Subcutaneous abdominal adipose tissue (tissue), 5 donors: ENCODE measurements around the gene SPTA1.
"Not testable (repeated sequence)": the region's sequence is repeated elsewhere in the genome, so short reads cannot be mapped to it uniquely, and the experiment has no call there.

Experiments used
- H3K27ac ChIP-seq: one replicate; pipeline ENCODE4 v1.7.0; 2013; ENCODE audit warnings: low read depth, mild to moderate bottlenecking, inconsistent platforms, low read length, moderate library complexity
- H3K27me3 ChIP-seq, 5 donors: one replicate each; pipeline ENCODE4 v1.7.0; 2013; ENCODE audit warnings: low read length in 5 of 5, inconsistent platforms in 1 of 5; ENCODE audit not compliant: control insufficient read depth in 5 of 5, insufficient read depth in 4 of 5
- H3K36me3 ChIP-seq, 5 donors: one replicate each; pipeline ENCODE4 v1.7.0; 2013; ENCODE audit warnings: low read length in 5 of 5; ENCODE audit not compliant: control insufficient read depth in 5 of 5, insufficient read depth in 5 of 5
- H3K4me1 ChIP-seq, 5 donors: one replicate each; pipeline ENCODE4 v1.7.0; 2013; ENCODE audit warnings: low read length in 5 of 5, mild to moderate bottlenecking in 3 of 5, moderate library complexity in 1 of 5; ENCODE audit not compliant: control insufficient read depth in 5 of 5, insufficient read depth in 5 of 5
- H3K4me3 ChIP-seq, 5 donors: one replicate each; pipeline ENCODE4 v1.7.0; 2013; ENCODE audit warnings: low read length in 5 of 5, low read depth in 1 of 5
- H3K9ac ChIP-seq, 5 donors: one replicate each; pipeline ENCODE4 v1.7.0; 2013; ENCODE audit warnings: low read length in 5 of 5, mild to moderate bottlenecking in 4 of 5, moderate library complexity in 3 of 5
- H3K9me3 ChIP-seq, 5 donors: one replicate each; pipeline ENCODE4 v1.7.0; 2013; ENCODE audit warnings: low read length in 5 of 5; ENCODE audit not compliant: control insufficient read depth in 5 of 5
- donor health status: healthy.
- donor health status: healthy.
- donor health status: healthy.
- donor health status: healthy.
- donor health status: healthy.

SPTA1 gene

DNA sequence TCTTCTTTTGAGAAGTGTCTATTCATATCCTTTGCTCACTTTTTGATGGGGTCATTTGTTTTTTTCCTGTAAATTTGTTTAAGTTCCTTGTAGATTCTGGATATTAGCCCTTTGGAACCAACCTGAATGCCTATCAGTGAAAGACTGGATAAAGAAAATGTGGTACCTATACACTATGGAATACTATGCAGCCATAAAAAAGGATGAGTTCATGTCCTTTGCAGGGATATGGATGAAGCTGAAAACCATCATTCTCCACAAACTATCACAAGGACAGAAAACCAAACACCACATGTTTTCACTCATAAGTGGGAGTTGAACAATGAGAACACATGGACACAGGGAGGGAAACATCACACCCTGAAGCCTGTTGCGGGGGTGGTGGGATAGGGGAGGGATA is 1.8 kb upstream of the SPTA1 start:
- not testable (repeated sequence) for H3K9ac ChIP-seq, H3K4me1 ChIP-seq, H3K27me3 ChIP-seq, H3K27ac ChIP-seq, H3K4me3 ChIP-seq, H3K9me3 ChIP-seq, H3K36me3 ChIP-seq

DNA sequence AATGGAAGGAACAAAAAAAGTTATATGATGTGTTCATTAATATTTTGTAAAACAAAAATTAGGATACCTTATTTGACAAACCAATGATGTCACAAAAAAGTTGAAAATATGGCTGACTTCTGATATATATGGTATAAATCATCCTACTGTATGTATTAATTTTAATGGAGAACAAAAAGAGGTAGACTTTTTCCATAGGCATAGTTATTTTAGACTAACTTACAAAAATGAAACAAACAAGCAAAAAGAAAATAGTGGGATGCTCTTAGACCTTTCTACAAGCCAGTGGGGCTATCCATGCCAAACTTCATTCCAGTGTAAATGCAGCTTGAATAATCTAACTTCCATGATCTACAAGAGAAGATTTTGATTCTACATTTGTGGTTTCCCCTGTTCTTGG is 522 bp upstream of the SPTA1 start:
- no peak overlapping the region for H3K9ac ChIP-seq
- no peak overlapping the region for H3K27ac ChIP-seq
- H3K4me1 ChIP-seq: peaks cover 0 to 8% (median 0%) of the 10 kb centered on the region in 5 donors
- no peaks in the 10 kb centered on the region for H3K9me3 ChIP-seq
- no peaks in the 10 kb centered on the region for H3K27me3 ChIP-seq
- H3K4me3 ChIP-seq: no peak overlapping the region
- H3K36me3 ChIP-seq: no peaks in the 10 kb centered on the region

DNA sequence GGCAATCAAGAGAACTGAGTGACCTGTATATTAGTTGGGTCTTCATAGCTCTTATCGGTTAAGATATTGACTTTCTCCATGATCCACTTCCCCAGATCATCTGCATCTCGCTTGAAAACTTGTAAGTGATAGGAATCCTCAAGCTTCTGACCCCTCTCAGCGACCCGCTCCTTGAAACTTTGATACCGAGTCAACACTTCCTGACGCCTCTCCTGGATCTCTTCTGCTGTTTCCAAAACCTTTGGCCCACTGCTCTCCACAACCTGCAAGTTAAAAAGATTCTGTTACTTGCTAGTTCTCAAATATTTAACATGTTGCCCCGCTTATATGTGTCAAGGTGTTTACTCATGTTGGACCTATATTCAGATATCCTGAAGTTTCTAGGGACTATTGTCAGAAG is 1.4 kb downstream of the SPTA1 start:
- H3K9me3 ChIP-seq: no peaks in the 10 kb centered on the region
- H3K27me3 ChIP-seq: no peaks in the 10 kb centered on the region
- H3K36me3 ChIP-seq: no peaks in the 10 kb centered on the region
- no peak overlapping the region for H3K4me3 ChIP-seq
- no peak overlapping the region for H3K9ac ChIP-seq
- no peak overlapping the region for H3K27ac ChIP-seq
- H3K4me1 ChIP-seq: peaks cover 0 to 8% (median 0%) of the 10 kb centered on the region in 5 donors

DNA sequence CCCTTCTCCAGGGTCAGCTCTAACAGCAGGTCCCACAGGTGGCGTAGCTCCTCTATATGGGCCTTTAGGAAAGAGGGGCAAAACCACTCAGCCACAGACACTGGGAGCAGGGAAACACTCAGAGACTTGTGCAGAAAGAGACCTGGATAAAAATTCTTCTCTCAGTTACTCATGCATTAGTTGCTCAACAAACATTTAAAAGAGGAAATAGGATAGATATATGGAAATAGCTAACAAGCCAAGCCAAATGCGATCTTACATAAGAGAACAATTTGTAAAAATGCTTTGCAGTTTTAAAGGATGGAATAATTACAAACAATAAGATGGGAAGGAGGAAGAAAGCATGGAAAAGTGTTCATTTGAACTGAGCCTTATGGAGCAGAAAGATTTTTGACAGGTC is 4.9 kb downstream of the SPTA1 start:
- no peaks in the 10 kb centered on the region for H3K27me3 ChIP-seq
- no peak overlapping the region for H3K4me3 ChIP-seq
- H3K4me1 ChIP-seq: peaks cover 0 to 7% (median 0%) of the 10 kb centered on the region in 5 donors
- H3K27ac ChIP-seq: no peak overlapping the region
- H3K36me3 ChIP-seq: peaks cover 0 to 3% (median 0%) of the 10 kb centered on the region in 5 donors
- no peak overlapping the region for H3K9ac ChIP-seq
- no peaks in the 10 kb centered on the region for H3K9me3 ChIP-seq

DNA sequence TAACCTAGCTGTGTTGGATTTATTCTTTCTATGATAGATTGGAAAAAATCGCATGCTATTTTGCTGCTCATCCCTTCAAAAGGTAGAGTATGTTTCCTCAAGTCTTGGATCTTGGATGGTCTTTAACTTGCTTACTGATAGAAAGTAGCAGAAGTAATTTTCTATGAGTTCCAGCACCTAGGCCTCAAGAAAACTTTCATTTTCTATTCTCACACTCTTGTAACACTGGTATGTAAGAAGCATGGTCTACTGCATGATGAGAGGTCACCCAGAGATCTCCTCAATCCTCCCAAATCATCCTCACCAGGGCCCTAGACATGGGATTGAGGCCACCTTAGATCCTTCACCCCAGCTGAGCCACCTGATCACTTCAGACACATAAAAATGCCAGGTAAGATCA is 7.2 kb downstream of the SPTA1 start:
- Histone ChIP-seq H3K27ac (no peak overlapping the region), H3K36me3 (peaks cover 0 to 3% (median 0%) of the 10 kb centered on the region in 5 donors), H3K4me3 (no peak overlapping the region), H3K27me3 (no peaks in the 10 kb centered on the region), H3K9me3 (no peaks in the 10 kb centered on the region), H3K9ac (no peak overlapping the region), H3K4me1 (no peaks in the 10 kb centered on the region)

DNA sequence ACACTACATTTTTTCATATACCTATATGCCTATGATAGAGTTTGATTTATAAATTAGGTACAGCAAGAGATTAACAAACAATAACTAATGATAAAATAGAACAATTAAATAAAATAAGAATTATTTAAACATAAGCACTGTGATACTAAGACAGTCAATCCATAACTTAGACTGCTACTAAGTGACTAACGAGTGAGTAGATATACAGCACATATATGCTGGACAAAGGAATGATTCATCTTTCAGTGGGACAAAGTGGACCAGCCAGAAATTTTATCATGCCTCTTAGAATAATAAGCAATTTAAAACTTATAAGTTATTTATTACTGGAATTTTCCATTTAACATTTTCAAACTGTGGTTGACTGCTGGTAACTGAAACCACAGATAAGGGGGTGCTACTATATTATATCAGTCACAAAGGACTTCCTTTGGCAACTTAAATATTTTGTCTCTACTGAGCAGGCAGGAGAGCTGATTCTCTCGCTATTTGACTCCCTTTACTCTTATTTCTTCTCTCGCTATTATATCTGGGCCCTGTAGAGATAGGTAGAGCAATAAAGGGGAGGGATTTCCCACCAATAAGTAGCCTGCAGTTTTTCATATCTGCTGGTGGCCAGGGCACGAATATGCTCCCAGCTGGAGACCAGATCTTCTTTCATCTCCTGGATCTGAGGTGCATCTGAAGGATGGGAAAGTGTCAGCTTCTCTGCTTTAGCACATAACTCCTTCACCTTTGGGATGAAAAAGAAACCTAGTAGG is 10.8 kb downstream of the SPTA1 start:
- Histone ChIP-seq H3K36me3 (peaks cover 0 to 11% (median 0%) of the 10 kb centered on the region in 5 donors), H3K4me3 (no peak overlapping the region), H3K27me3 (no peaks in the 10 kb centered on the region), H3K9me3 (no peaks in the 10 kb centered on the region), H3K9ac (no peak overlapping the region), H3K4me1 (no peaks in the 10 kb centered on the region), H3K27ac (no peak overlapping the region)

DNA sequence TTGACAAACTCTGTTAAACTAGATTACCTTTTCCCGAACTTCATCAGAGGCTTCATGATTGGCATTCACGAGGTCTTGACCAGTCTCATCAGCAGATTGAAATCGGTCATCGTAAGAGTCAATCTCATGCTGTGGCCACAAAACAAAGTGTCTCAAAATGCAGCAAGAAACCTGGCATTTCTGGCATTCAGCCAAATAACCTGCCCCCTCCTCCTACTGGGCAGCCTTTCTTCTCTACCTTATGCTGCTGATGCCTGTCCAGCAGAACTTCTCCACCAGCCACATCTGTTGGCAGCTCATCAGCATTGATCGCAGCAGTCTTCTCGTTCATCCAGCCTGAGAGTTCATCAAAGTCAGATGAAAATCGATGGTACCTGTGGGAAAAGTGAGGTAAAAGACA is 12.2 kb downstream of the SPTA1 start:
- no peaks in the 10 kb centered on the region for H3K4me1 ChIP-seq

DNA sequence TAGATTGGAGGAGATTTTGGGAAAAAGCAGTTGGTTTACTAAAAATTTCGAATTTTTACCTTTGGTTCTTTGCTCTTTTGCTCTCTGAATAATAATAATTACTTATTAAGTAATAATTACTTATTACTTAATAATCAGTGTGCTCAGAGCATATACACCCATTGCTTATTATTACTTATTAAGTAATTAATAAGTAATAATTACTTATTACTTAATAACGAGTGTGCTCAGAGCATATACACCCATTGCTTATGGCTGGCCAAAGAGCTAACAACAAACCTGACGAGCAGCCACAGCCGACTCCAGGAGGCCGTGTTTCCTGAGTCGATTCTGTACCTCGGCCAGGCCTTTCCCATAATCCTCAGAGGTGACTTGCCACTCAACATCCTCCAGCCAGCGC is 20.5 kb downstream of the SPTA1 start:
- no peak overlapping the region for H3K4me3 ChIP-seq
- H3K9ac ChIP-seq: no peak overlapping the region
- no peaks in the 10 kb centered on the region for H3K4me1 ChIP-seq
- no peaks in the 10 kb centered on the region for H3K27me3 ChIP-seq
- H3K9me3 ChIP-seq: peaks cover 0 to 3% (median 0%) of the 10 kb centered on the region in 5 donors
- peaks cover 0 to 4% (median 0%) of the 10 kb centered on the region in 5 donors for H3K36me3 ChIP-seq
- H3K27ac ChIP-seq: no peak overlapping the region

More for the DNA sequence above, 12.2 kb downstream of the SPTA1 start:
- Histone ChIP-seq H3K36me3 (peaks cover 0 to 11% (median 0%) of the 10 kb centered on the region in 5 donors), H3K27me3 (no peaks in the 10 kb centered on the region), H3K9ac (no peak overlapping the region), H3K9me3 (no peaks in the 10 kb centered on the region), H3K27ac (no peak overlapping the region), H3K4me3 (no peak overlapping the region)

DNA sequence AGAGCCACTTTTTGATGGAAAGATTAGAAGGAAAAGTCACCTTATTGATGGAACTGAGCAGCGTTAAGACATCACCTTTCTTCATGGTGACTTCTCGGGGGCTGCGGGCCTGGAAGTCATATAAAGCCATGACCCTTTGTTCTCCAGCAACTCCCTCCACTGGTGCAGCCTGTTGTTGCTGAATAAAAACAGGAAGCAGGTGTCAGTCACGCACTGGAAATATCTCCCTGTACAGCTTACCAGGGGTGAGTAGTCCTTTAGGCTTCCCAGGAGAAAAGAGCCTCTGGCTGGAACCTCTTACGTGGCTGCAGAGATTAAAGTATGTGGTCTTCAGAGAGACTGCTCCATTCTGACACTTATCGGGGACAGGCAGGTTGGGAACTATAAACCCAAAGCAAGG is 31.9 kb downstream of the SPTA1 start:
- Histone ChIP-seq H3K27ac (no peak overlapping the region), H3K9me3 (no peaks in the 10 kb centered on the region), H3K4me1 (peaks cover 0 to 7% (median 2%) of the 10 kb centered on the region in 5 donors), H3K4me3 (no peak overlapping the region), H3K9ac (no peak overlapping the region), H3K36me3 (peaks cover 0 to 15% (median 0%) of the 10 kb centered on the region in 5 donors), H3K27me3 (no peaks in the 10 kb centered on the region)

DNA sequence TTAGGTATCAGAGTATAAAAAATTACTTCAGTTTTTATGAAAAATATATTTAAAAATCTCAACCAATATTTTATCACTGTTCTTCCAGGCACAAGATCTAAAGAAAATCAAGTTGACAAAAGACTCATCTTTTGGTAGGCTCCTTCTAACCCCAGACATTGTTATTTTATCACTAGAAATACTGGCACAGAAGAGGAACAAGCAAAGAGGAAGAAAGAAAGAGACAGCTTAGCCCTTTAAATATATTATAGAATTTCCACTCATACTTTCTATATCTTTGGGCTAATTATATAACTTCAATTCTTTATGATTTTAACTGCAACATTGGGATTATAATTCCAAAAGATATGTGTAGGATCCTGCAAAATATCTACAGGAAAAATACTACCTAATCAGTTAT is 32.4 kb downstream of the SPTA1 start:
- Histone ChIP-seq H3K9me3 (no peaks in the 10 kb centered on the region), H3K9ac (no peak overlapping the region), H3K36me3 (peaks cover 0 to 15% (median 0%) of the 10 kb centered on the region in 5 donors), H3K4me3 (no peak overlapping the region), H3K4me1 (peaks cover 0 to 7% (median 2%) of the 10 kb centered on the region in 5 donors), H3K27ac (no peak overlapping the region), H3K27me3 (no peaks in the 10 kb centered on the region)
